Coronary artery (tissue), 2 donors: ENCODE data around the gene TTBK1.

ENCODE experiments used
- DNase-seq: peaks from one replicate; pipeline ENCODE4 v3.0.0-alpha.2; 2017; ENCODE audit warnings: low spot score
- H3K27ac ChIP-seq, 2 donors: fragments of 200-600 bp; sonication (generic); one replicate each; pipeline ENCODE4 v1.5.1; 2016 to 2019
- H3K4me3 ChIP-seq: fragments of 200-600 bp; sonication (generic); 2 replicates; pipeline ENCODE4 v1.5.1; 2016; ENCODE audit warnings: mild to moderate bottlenecking, moderate library complexity
- CTCF ChIP-seq: fragments of 200-600 bp; sonication (generic); IDR thresholded peaks from one replicate; pipeline ENCODE4 v1.5.1; 2019; ENCODE audit warnings: antibody characterized with exemption

TTBK1 gene

DNA sequence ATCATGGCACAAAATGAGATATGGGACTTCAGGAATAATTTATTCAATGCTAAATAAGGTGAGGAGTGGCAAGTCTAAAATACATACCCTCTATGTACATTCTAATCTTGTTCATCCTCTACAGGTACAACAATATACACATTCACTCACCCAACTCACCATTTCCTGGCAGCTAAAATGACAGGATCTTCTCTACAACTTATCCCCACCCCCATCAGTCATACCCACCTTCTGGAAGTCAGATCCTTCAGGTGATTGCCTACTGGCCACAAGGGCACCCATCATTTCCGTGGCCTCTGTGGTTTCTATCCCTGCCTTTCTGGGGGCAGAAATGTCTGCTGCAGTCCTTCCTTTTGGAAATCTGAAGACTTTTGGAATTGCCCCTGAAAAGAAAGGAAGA lies 88.2 kb downstream of the TTBK1 start:
- TF ChIP-seq CTCF, result no peak
- H3K4me3 ChIP-seq, result no peak overlapping the region

DNA sequence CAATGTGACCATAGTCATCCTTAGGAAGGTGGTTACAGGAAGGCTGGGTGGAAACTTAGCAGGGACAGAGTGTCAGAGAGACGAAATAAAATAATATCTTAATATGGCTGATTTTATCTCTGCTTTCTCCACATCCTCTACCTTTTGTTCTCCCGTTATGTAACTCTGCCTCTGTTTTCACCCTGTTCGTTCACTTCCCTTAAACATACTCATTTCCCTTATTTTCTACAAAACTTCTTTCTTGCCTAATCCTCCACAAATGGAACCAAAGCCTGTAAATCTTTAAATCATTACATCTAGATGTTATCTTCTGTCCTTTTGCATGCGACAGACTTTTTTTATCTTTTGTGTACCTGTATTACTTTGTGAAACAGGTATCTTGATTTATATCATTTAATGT lies 88.6 kb downstream of the TTBK1 start:
- H3K4me3 ChIP-seq, result no peak overlapping the region
- DNase-seq, result no peak
- no peak for TF ChIP-seq CTCF
- H3K27ac ChIP-seq, result no peak overlapping the region

More for the DNA sequence above, 88.2 kb downstream of the TTBK1 start:
- no peak for DNase-seq
- no peak overlapping the region for H3K27ac ChIP-seq

DNA sequence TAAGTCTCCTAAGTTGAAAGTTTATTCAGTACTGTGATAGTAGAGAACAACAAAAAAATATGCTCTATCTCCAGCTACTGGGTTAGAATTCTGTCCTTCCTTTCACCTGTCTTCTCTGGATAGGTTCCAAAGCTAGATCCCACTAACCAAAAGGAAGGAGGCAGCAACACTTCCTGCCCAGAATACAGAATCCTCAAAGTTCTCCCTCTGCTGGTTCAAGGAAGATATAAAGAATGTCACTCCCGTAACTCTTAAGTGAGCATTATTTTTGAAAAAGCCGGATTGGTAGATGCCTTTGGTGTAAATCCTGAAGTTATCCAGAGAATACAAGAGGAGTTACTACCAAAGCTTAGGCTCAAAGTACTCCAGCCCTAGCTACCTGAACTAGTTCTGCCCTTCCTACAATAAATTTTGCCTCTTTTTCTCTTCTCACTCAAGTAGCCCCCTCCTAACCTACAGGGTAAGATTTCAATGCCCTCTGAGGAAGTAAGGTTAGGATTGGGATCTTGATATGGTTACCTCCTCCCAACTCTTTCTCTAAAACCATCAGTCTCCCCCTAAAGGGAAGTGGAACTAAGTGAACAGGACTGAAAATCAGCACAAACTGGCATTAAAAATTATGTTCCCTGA lies 91.3 kb downstream of the TTBK1 start:
- H3K27ac ChIP-seq, result no peak overlapping the region

GRCh38 chr6:43335469-43335868 lies 92.2 kb downstream of the TTBK1 start:
- no peak for DNase-seq
- no peak overlapping the region for H3K27ac ChIP-seq
- no peak for TF ChIP-seq CTCF
- no peak overlapping the region for H3K4me3 ChIP-seq

More for the DNA sequence above, 91.3 kb downstream of the TTBK1 start:
- no peak overlapping the region for H3K4me3 ChIP-seq
- TF ChIP-seq CTCF, result peak; percentile 32
- DNase-seq, result no peak

DNA sequence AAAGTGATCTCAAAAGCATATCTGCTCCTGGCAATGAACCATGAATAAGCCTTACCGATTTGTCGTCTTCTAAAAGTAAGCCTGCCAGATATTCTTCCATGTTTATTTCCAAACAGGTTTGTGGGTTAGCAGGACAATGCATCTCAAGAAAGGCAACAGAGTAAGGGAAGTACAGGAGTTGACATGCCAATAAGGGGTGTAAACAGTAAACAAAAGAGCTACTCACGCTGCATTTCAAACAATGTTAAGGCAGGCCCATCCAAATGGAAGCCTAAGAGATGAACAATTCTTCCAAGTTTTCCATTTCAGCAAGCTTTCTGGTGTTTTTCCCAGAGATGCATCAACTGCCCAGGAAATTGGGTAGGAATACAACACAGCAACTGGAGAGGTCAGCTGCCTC lies 93.1 kb downstream of the TTBK1 start:
- DNase-seq, result no peak
- Histone ChIP-seq H3K27ac (no peak overlapping the region), H3K4me3 (no peak overlapping the region)
- TF ChIP-seq CTCF, result no peak
